Naive thymus-derived CD8-positive, alpha-beta T cell (primary cell): Measurements from ENCODE around the gene HLA-B. TPM values are rescaled to one million over a fixed set of nuclear protein-coding genes. Genes with fewer than 3 reads are reported as not detected.

Source experiments
- ATAC-seq, 2 donors: fragments of 150-1000 bp; cut with Tn5 transposase in 1 of 2; sonication (Bioruptor Pico), chemical (Tn5 transposase) in 1 of 2; 1 replicate in 1 of 2; 2 replicates in 1 of 2; pipeline ENCODE4 v1.10.0; 2021; ENCODE audit warnings: mild to moderate bottlenecking in 2 of 2, moderate library complexity in 2 of 2
- POLR2A ChIA-PET: fragments of 350-600 bp; sonication (Branson Sonifier 250); formaldehyde crosslinking; loops from one replicate; lab custom pipeline; 2021; ENCODE audit warnings: antibody characterized with exemption; lab: Charles Lee
- DNase-seq, 10 donors: peaks; one replicate each; pipeline versions ENCODE4 v3.0.0 to v3.0.0-alpha.2; 2020 to 2022
- H3K27ac Mint-ChIP-seq, 10 donors: one replicate each; pipeline ENCODE4 v1.8.0; 2020 to 2022; ENCODE audit warnings: mild to moderate bottlenecking in 10 of 10, mixed read lengths in 10 of 10, moderate library complexity in 4 of 10, inconsistent platforms in 1 of 10
- H3K27me3 Mint-ChIP-seq, 5 donors: one replicate each; pipeline ENCODE4 v1.8.0; 2021 to 2022; ENCODE audit warnings: mixed read lengths in 5 of 5
- H3K36me3 Mint-ChIP-seq, 3 donors: one replicate each; pipeline ENCODE4 v1.8.0; 2020 to 2022; ENCODE audit warnings: mixed read lengths in 3 of 3, mild to moderate bottlenecking in 2 of 3, inconsistent platforms in 1 of 3
- H3K4me1 Mint-ChIP-seq, 4 donors: one replicate each; pipeline ENCODE4 v1.8.0; 2021 to 2022; ENCODE audit warnings: mixed read lengths in 4 of 4
- H3K4me3 Mint-ChIP-seq, 10 donors: one replicate each; pipeline ENCODE4 v1.8.0; 2020 to 2022; ENCODE audit warnings: mild to moderate bottlenecking in 10 of 10, mixed read lengths in 10 of 10, moderate library complexity in 6 of 10, inconsistent platforms in 1 of 10
- H3K9me3 Mint-ChIP-seq, 9 donors: one replicate each; pipeline ENCODE4 v1.8.0; 2020 to 2022; ENCODE audit warnings: mixed read lengths in 9 of 9, mild to moderate bottlenecking in 3 of 9, inconsistent platforms in 1 of 9, moderate library complexity in 1 of 9
- polyA plus RNA-seq, 3 donors: library from polyadenylated mRNA; unstranded; fragments of 300-500 nt; fragmentation: Illumina TruSeq; gene quantifications; one replicate each; pipeline ENCODE4 v1.2.3, GENCODE V29; 2021
- total RNA-seq, 8 experiments: library from RNA in 2 of 8; stranded (reverse) in 2 of 8; gene quantifications; one replicate each; pipeline ENCODE4 v1.2.3 and lab custom pipeline; 2021 to 2026

Gene HLA-B
- total and polyA plus RNA-seq, 5 experiments from 2014 or later = 5,337 to 8,548 (median 5,978) TPM

GRCh38 chr6:31328355-31328960 is 28.5 kb downstream of the HLA-B start:
- ATAC-seq = no peak
- no peak for DNase-seq
- Mint-ChIP-seq H3K27me3 (peaks cover under 1 to 5% (median 2%) of the 10 kb centered on the region in 5 donors), H3K27ac (no peak overlapping the region), H3K36me3 (peaks cover 0 to 13% (median 11%) of the 10 kb centered on the region in 3 donors), H3K4me1 (peaks cover 0 to 14% (median 9%) of the 10 kb centered on the region in 4 donors), H3K9me3 (peaks cover 0 to 34% (median 13%) of the 10 kb centered on the region in 9 donors), H3K4me3 (no peak overlapping the region)
- POLR2A ChIA-PET = no interaction called here

- Mint-ChIP-seq H3K36me3 (peaks cover 0 to 9% (median 0%) of the 10 kb centered on the region in 3 donors), H3K4me3 (no peak overlapping the region), H3K9me3 (peaks cover 0 to 14% (median under 1%) of the 10 kb centered on the region in 9 donors), H3K27me3 (peaks cover 10 to 46% (median 18%) of the 10 kb centered on the region in 5 donors), H3K27ac (peak overlapping the region in 1 of 10 donors; percentile 21), H3K4me1 (no peaks in the 10 kb centered on the region)
- DNase-seq = no peak
- POLR2A ChIA-PET = no interaction called here
- no peak for ATAC-seq
These were observed 35.2 kb downstream of the HLA-B start for GRCh38 chr6:31321820-31322219.

- Mint-ChIP-seq H3K9me3 (peaks cover 0 to 12% (median 0%) of the 10 kb centered on the region in 9 donors), H3K4me1 (no peaks in the 10 kb centered on the region), H3K27ac (no peak overlapping the region), H3K4me3 (no peak overlapping the region), H3K36me3 (peaks cover 0 to 9% (median 0%) of the 10 kb centered on the region in 3 donors), H3K27me3 (peaks cover 10 to 49% (median 18%) of the 10 kb centered on the region in 5 donors)
- POLR2A ChIA-PET = no interaction called here
- ATAC-seq (no peak), DNase-seq (no peak)
These were observed 35.8 kb downstream of the HLA-B start for GRCh38 chr6:31321005-31321707.

- no peak overlapping the region for H3K4me3 Mint-ChIP-seq
- no peak overlapping the region for H3K27ac Mint-ChIP-seq
- H3K9me3 Mint-ChIP-seq = no peaks in the 10 kb centered on the region
- no peak for ATAC-seq
- POLR2A ChIA-PET = no interaction called here
- no peaks in the 10 kb centered on the region for H3K4me1 Mint-ChIP-seq
- no peak for DNase-seq
- no peaks in the 10 kb centered on the region for H3K36me3 Mint-ChIP-seq
- H3K27me3 Mint-ChIP-seq = peaks cover 1 to 45% (median 11%) of the 10 kb centered on the region in 5 donors
These were observed 39.9 kb downstream of the HLA-B start for GRCh38 chr6:31317036-31317435.

DNA sequence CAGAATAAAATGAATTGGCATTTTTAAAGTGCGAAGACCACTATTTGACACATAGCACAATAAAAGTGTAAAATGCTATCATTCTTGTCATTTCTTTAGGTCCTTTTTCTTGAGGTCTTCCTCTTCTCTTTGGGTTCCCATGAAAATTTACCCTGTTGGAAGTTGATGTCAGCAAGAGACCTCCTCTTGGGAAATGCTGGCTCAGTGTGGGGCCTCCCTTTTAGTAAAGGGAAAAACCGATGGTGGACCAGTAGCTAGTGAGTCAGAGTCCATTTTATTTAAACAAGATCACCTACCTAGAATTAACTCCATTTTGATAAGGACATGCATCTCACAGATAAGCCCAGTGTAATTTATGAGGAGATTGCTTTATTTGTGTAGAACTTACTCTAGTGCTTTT is 47.3 kb downstream of the HLA-B start:
- no peaks in the 10 kb centered on the region for H3K36me3 Mint-ChIP-seq
- peaks cover 0 to 12% (median 5%) of the 10 kb centered on the region in 4 donors for H3K4me1 Mint-ChIP-seq
- peak overlapping the region in 8 of 10 donors; percentile 56 to 94 (median 87) for H3K4me3 Mint-ChIP-seq
- ATAC-seq = no peak
- H3K27ac Mint-ChIP-seq = peak overlapping the region in 3 of 10 donors; percentile 48 to 76 (median 67)
- H3K9me3 Mint-ChIP-seq = no peaks in the 10 kb centered on the region
- H3K27me3 Mint-ChIP-seq = peaks cover 0 to 8% (median 2%) of the 10 kb centered on the region in 5 donors
- DNase-seq = no peak
- POLR2A ChIA-PET = interaction anchor here (1.2 to 3.0 kb wide), 3 partner anchors 35 to 112 kb away, joined by 4 to 29 read pairs (median 5); no protein-coding TSS in a partner anchor

GRCh38 chr6:31308845-31309175 is 48.2 kb downstream of the HLA-B start:
- ATAC-seq (no peak), DNase-seq (no peak)
- peaks cover 0 to 8% (median 2%) of the 10 kb centered on the region in 5 donors for H3K27me3 Mint-ChIP-seq
- H3K36me3 Mint-ChIP-seq = no peaks in the 10 kb centered on the region
- peaks cover 0 to 12% (median 5%) of the 10 kb centered on the region in 4 donors for H3K4me1 Mint-ChIP-seq
- H3K27ac Mint-ChIP-seq = peak overlapping the region in 2 of 10 donors; percentile 54 to 91
- peak overlapping the region; percentile 56 to 94 (median 87) for H3K4me3 Mint-ChIP-seq
- no peaks in the 10 kb centered on the region for H3K9me3 Mint-ChIP-seq
- POLR2A ChIA-PET = interaction anchor here (0.8 to 3.0 kb wide), 8 partner anchors 23 to 111 kb away, joined by 3 to 29 read pairs (median 4); no protein-coding TSS in a partner anchor

DNA sequence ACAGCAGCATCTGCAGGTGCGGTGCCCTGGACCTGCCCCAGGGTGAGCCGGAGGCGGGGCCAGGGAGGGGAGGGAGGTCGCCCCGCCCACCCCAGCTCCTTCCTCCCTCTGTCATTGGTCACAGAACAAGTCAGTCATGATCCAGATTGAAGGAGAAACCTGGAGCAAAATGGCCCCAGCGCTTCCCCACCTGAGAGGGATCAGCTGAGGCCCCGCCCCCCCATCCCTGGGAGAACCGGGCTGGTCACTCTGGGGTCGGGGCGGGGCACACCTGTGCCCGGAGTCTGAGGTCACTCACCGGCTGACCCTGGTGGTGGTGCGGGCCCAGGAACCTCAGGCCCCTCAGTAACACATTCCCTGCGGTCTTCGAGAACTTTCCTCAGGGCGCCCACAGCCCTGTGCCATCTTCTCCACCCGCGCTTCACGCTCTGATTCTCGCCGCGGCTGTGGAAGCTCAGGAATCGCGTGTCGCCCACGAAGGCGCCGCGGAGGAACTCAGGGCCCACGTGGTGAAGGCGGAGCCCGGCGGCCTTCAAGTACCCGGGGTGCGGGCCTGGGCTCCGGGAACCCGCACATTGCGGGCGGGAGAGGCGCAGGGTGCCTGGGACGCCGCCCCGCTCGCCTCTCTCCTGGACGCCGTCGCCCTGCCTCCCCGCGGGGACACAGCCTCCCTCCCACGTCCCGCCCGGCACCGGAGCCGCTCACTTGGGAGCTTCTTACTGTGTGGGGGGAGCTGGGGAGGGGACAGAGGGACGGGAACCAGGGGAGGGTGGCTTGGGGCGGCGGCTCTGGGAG is 48.7 kb downstream of the HLA-B start:
- DNase-seq (peak; percentile 52 to 89 (median 72)), ATAC-seq (peak; percentile 92 to 96)
- Mint-ChIP-seq H3K36me3 (no peaks in the 10 kb centered on the region), H3K4me3 (peak overlapping the region; percentile 76 to 94 (median 88)), H3K27me3 (peaks cover 0 to 9% (median 5%) of the 10 kb centered on the region in 5 donors), H3K27ac (peak overlapping the region in 8 of 10 donors; percentile 54 to 96 (median 83)), H3K4me1 (peaks cover 0 to 12% (median 5%) of the 10 kb centered on the region in 4 donors), H3K9me3 (no peaks in the 10 kb centered on the region)
- POLR2A ChIA-PET = interaction anchor here (0.6 to 3.0 kb wide), 12 partner anchors 22 to 274 kb away, joined by 3 to 29 read pairs (median 4); partner anchors contain the start of gene LTB

DNA sequence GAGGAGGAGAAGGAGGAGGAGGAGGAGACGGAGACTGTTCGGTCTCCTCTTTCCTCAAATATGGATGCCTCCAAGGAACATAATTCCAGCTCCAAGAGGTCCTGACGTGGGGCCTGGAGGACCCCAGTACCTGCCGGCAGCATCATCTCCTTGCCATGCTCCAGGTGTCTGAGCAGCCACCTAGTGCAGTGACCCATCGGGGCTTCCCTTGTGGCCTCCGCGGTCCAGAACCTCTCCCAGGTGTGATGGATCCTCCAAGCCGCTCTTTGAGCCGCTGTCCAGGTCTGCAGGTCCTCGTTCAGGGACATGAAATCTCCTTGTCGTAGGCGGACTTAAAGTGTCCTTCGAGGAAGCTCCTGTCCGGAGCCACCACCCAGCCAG is 49.3 kb downstream of the HLA-B start:
- no peak overlapping the region for H3K27ac Mint-ChIP-seq

DNA sequence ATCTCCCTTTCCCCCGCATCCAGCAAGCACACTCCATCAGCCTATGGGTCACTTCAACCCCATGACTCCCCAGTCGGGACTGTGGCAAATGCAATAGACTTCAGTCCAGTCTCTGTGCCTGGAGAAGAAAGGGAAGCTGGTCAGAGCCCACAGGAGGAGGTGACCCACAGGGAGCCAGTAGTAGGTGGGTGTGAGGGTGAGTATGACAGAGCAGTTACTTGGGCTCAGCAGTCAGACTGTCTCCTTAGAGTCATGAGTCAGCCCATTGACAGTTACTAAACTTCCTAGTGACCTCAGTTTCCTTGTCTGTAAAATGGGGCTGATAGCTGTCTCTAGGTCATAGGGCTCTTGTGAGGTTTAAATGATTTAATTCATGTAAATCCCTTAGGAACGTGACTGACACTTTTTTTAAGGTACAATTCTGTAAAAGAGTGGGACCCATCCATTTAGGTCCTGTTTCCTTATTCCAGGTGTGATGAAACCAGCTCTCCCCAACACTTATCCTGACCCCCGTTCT is 51.2 kb downstream of the HLA-B start:
- H3K4me1 Mint-ChIP-seq = peaks cover 0 to 12% (median 5%) of the 10 kb centered on the region in 4 donors
- H3K27ac Mint-ChIP-seq = no peak overlapping the region
- H3K27me3 Mint-ChIP-seq = peaks cover 2 to 9% (median 6%) of the 10 kb centered on the region in 5 donors
- H3K4me3 Mint-ChIP-seq = peak overlapping the region in 1 of 10 donors; percentile 7
- H3K36me3 Mint-ChIP-seq = no peaks in the 10 kb centered on the region
- DNase-seq = no peak
- POLR2A ChIA-PET = no interaction called here
- ATAC-seq = no peak
- no peaks in the 10 kb centered on the region for H3K9me3 Mint-ChIP-seq

More for the DNA sequence above, 49.3 kb downstream of the HLA-B start:
- Mint-ChIP-seq H3K27me3 (peaks cover 0 to 8% (median 6%) of the 10 kb centered on the region in 5 donors), H3K4me1 (peaks cover 0 to 12% (median 5%) of the 10 kb centered on the region in 4 donors), H3K36me3 (no peaks in the 10 kb centered on the region), H3K4me3 (peak overlapping the region in 6 of 10 donors; percentile 83 to 94 (median 91)), H3K9me3 (no peaks in the 10 kb centered on the region)
- DNase-seq (no peak), ATAC-seq (no peak)
- POLR2A ChIA-PET = interaction anchor here (0.7 to 3.0 kb wide), 7 partner anchors 22 to 274 kb away, joined by 3 to 29 read pairs (median 5); partner anchors contain the start of gene LTB

GRCh38 chr6:31304683-31305082 is 52.3 kb downstream of the HLA-B start:
- H3K9me3 Mint-ChIP-seq = no peaks in the 10 kb centered on the region
- no peak overlapping the region for H3K27ac Mint-ChIP-seq
- H3K4me1 Mint-ChIP-seq = peaks cover 0 to 12% (median 6%) of the 10 kb centered on the region in 4 donors
- ATAC-seq (no peak), DNase-seq (no peak)
- no peak overlapping the region for H3K4me3 Mint-ChIP-seq
- POLR2A ChIA-PET = no interaction called here
- no peaks in the 10 kb centered on the region for H3K36me3 Mint-ChIP-seq
- peaks cover 2 to 15% (median 7%) of the 10 kb centered on the region in 5 donors for H3K27me3 Mint-ChIP-seq
